HCT116 (cell line): Measurements from ENCODE around the gene TRIM61. TPM values are rescaled to one million over a fixed set of nuclear protein-coding genes. Genes with fewer than 3 reads are reported as not detected.

ENCODE experiments used
- ATAC-seq: fragments of 200-7000 bp; cut with Tn5 transposase; 2 replicates; pipeline ENCODE4 v1.9.1; 2020; ENCODE audit warnings: mild to moderate bottlenecking, moderate library complexity
- BruUV-seq: library from RNA; stranded (reverse); fragments of 400-500 nt; replicated peaks from 2 replicates; lab custom pipeline; 2021; lab: Mats Ljungman, UMichigan
- CTCF ChIA-PET: fragments of 300-600 bp; sonication (Branson Sonifier 250); formaldehyde crosslinking; loops from one replicate; lab custom pipeline; 2021; ENCODE audit warnings: antibody characterized with exemption; lab: Charles Lee
- POLR2A ChIA-PET: fragments of 300-600, 350-600 bp; sonication (Branson Sonifier 250); formaldehyde crosslinking; loops from one replicate; lab custom pipeline; 2021; ENCODE audit warnings: antibody characterized with exemption; lab: Charles Lee
- RAD21 ChIA-PET, 2 experiments: fragments of 300-600 bp; sonication (Branson Sonifier 250); formaldehyde crosslinking; loops; one replicate each; lab custom pipeline; 2023; ENCODE audit warnings: low total read pairs in 2 of 2; ENCODE audit not compliant: uncharacterized antibody in 2 of 2, unreplicated experiment in 2 of 2, low non-redundant PET in 1 of 2; lab: Charles Lee
- DNase-seq: peaks from one replicate; pipeline ENCODE4 v3.0.0-alpha.2; 2010; ENCODE audit warnings: low read depth, low spot score
- H2AFZ ChIP-seq: fragments of 200-600 bp; shearing (Covaris generic), sonication (generic); 2 replicates; pipeline ENCODE4 v1.6.1; 2017; ENCODE audit warnings: low read depth, mixed run types, mixed read lengths, antibody characterized with exemption, low read length; ENCODE audit not compliant: poor library complexity, severe bottlenecking
- H3K27ac ChIP-seq: 2 replicates; pipeline ENCODE4 v1.5.1; 2012; ENCODE audit warnings: low read depth, low read length
- H3K27me3 ChIP-seq: fragments of 200-600 bp; sonication (generic); 2 replicates; pipeline ENCODE4 v1.6.1; 2016; ENCODE audit warnings: mixed run types, low read length, mixed read lengths; ENCODE audit not compliant: insufficient read depth
- H3K36me3 ChIP-seq, 2 experiments: fragments of 200-500 bp in 1 of 2; fragments of 200-600 bp in 1 of 2; sonication (Bioruptor generic) in 1 of 2; sonication (generic) in 1 of 2; 2 replicates each; pipeline versions ENCODE4 v1.5.1 to v1.6.1; 2014 to 2016; ENCODE audit warnings: low read length in 2 of 2, inconsistent platforms in 1 of 2, mixed read lengths in 1 of 2, mixed run types in 1 of 2; ENCODE audit not compliant: insufficient read depth in 2 of 2, control insufficient read depth in 1 of 2
- H3K4me1 ChIP-seq, 2 experiments: fragments of 200-600 bp in 1 of 2; sonication (generic) in 1 of 2; 2 replicates each; pipeline versions ENCODE4 v1.5.1 to v1.6.1; 2012 to 2017; ENCODE audit warnings: low read length in 2 of 2, inconsistent platforms in 1 of 2, mild to moderate bottlenecking in 1 of 2, mixed read lengths in 1 of 2, mixed run types in 1 of 2, moderate library complexity in 1 of 2; ENCODE audit not compliant: insufficient read depth in 2 of 2, control insufficient read depth in 1 of 2
- H3K4me2 ChIP-seq: fragments of 200-600 bp; sonication (generic); 2 replicates; pipeline ENCODE4 v1.6.1; 2017; ENCODE audit warnings: mixed run types, low read length, mixed read lengths
- H3K4me3 ChIP-seq, 2 experiments: fragments of 200-600 bp in 1 of 2; sonication (generic) in 1 of 2; replicated peaks in 1 of 2; 2 replicates each; pipeline ENCODE4 v1.5.1; 2011 to 2016; ENCODE audit warnings: low read length in 2 of 2, control low read depth in 1 of 2, low read depth in 1 of 2, mild to moderate bottlenecking in 1 of 2, mixed read lengths in 1 of 2, mixed run types in 1 of 2
- H3K79me2 ChIP-seq: fragments of 200-600 bp; sonication (generic); 2 replicates; pipeline ENCODE4 v1.6.1; 2017; ENCODE audit warnings: mild to moderate bottlenecking, mixed run types, low read length, moderate library complexity, mixed read lengths; ENCODE audit not compliant: insufficient read depth
- H3K9ac ChIP-seq: fragments of 200-600 bp; sonication (generic); 2 replicates; pipeline ENCODE4 v1.6.1; 2016; ENCODE audit warnings: low read length, mixed read lengths
- H3K9me2 ChIP-seq: fragments of 200-600 bp; sonication (generic), shearing (Covaris generic); 2 replicates; pipeline ENCODE4 v1.6.1; 2017; ENCODE audit warnings: mixed run types, mild to moderate bottlenecking, moderate library complexity; ENCODE audit not compliant: insufficient read depth
- H3K9me3 ChIP-seq, 2 experiments: fragments of 200-500 bp in 1 of 2; fragments of 200-600 bp in 1 of 2; sonication (Bioruptor generic) in 1 of 2; sonication (generic) in 1 of 2; 2 replicates each; pipeline ENCODE4 v1.6.1; 2014 to 2017; ENCODE audit warnings: low read length in 2 of 2, mixed read lengths in 2 of 2, inconsistent platforms in 1 of 2, low read depth in 1 of 2, mild to moderate bottlenecking in 1 of 2, mixed run types in 1 of 2, moderate library complexity in 1 of 2; ENCODE audit not compliant: control insufficient read depth in 1 of 2, insufficient read depth in 1 of 2
- H4K20me1 ChIP-seq: fragments of 200-600 bp; sonication (generic), shearing (Covaris generic); 2 replicates; pipeline ENCODE4 v1.6.1; 2017; ENCODE audit warnings: mixed run types, mild to moderate bottlenecking, moderate library complexity; ENCODE audit not compliant: insufficient read depth
- CEBPB ChIP-seq: IDR thresholded peaks from 2 replicates; pipeline ENCODE4 v1.6.1; 2012; ENCODE audit warnings: low read depth
- ELF1 ChIP-seq: IDR thresholded peaks from 2 replicates; pipeline ENCODE4 v1.6.1; 2012; ENCODE audit warnings: low read depth, borderline replicate concordance
- EZH2 ChIP-seq: fragments of 200-600 bp; sonication (generic); IDR thresholded peaks from 2 replicates; pipeline ENCODE4 v1.6.1; 2017; ENCODE audit warnings: antibody characterized with exemption, mixed run types
- JUND ChIP-seq: IDR thresholded peaks from 2 replicates; pipeline ENCODE4 v1.6.1; 2012
- RAD21 ChIP-seq: IDR thresholded peaks from 2 replicates; pipeline ENCODE4 v1.6.1; 2012; ENCODE audit warnings: low read depth, mild to moderate bottlenecking
- SIN3A ChIP-seq: IDR thresholded peaks from 2 replicates; pipeline ENCODE4 v1.6.1; 2012; ENCODE audit warnings: low read depth
- SP1 ChIP-seq: IDR thresholded peaks from 2 replicates; pipeline ENCODE4 v1.6.1; 2012; ENCODE audit warnings: low read depth
- YY1 ChIP-seq: IDR thresholded peaks from 2 replicates; pipeline ENCODE4 v1.6.1; 2011; ENCODE audit warnings: low read length, low read depth, moderate library complexity, mild to moderate bottlenecking; ENCODE audit not compliant: insufficient replicate concordance; ENCODE audit errors: extremely low read depth
- intact Hi-C: fragments of 100-400 bp; cut with micrococcal nuclease; formaldehyde crosslinking; loops from 2 replicates; pipeline ENCODE4 v1.10.0; 2022
- total RNA-seq: library from RNA; stranded (reverse); gene quantifications from one replicate; pipeline ENCODE4 v1.2.1, GENCODE V29; 2021; ENCODE audit not compliant: unreplicated experiment
- TF ChIP-seq, protein P1 (sequence below): IDR thresholded peaks from 2 replicates; pipeline ENCODE4 v1.6.1; 2011; ENCODE audit warnings: mild to moderate bottlenecking, low read length, moderate library complexity; ENCODE audit not compliant: insufficient replicate concordance; ENCODE audit errors: extremely low read depth
- TF ChIP-seq, protein P2 (sequence below): IDR thresholded peaks from 2 replicates; pipeline ENCODE4 v1.6.1; 2012
- TF ChIP-seq, protein P3 (sequence below), 3 experiments: fragments of 200-600 bp in 1 of 3; sonication (generic) in 1 of 3; IDR thresholded peaks in 2 of 3; conservative IDR thresholded peaks in 1 of 3; 2 replicates each; pipeline ENCODE4 v1.5.1; 2012 to 2017; ENCODE audit warnings: low read depth in 2 of 3, low read length in 2 of 3, antibody characterized with exemption in 1 of 3, borderline replicate concordance in 1 of 3, control low read depth in 1 of 3, mild to moderate bottlenecking in 1 of 3, mixed read lengths in 1 of 3, mixed run types in 1 of 3, moderate library complexity in 1 of 3; ENCODE audit not compliant: insufficient read depth in 1 of 3
- TF ChIP-seq, protein P4 (sequence below): IDR thresholded peaks from 2 replicates; pipeline ENCODE4 v1.6.1; 2012; ENCODE audit warnings: low read depth

The TRIM61 gene
- total RNA-seq, 1 experiment from 2014 or later: 0.15 TPM

DNA sequence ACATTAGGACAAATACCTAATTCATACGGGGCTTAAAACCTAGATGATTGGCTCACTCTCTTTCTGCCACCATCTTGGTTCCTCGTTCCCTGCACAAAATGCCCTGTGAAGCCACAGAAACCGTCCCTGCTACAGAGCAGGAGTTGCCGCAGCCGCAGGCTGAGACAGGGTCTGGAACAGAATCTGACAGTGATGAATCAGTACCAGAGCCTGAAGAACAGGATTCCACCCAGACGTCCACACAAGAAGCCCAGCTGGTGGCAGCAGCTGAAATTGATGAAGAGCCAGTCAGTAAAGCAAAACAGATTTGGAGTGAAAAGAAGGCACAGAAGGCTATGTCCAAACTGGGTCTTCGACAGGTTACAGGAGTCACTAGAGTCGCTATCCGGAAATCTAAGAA is 34.3 kb downstream of the TRIM61 start:
- no peaks in the 10 kb centered on the region for H3K79me2 ChIP-seq
- no peaks in the 10 kb centered on the region for H3K4me1 ChIP-seq
- POLR2A ChIA-PET: no interaction called here
- no TSS peak for BruUV-seq
- TF ChIP-seq, protein P1, sequence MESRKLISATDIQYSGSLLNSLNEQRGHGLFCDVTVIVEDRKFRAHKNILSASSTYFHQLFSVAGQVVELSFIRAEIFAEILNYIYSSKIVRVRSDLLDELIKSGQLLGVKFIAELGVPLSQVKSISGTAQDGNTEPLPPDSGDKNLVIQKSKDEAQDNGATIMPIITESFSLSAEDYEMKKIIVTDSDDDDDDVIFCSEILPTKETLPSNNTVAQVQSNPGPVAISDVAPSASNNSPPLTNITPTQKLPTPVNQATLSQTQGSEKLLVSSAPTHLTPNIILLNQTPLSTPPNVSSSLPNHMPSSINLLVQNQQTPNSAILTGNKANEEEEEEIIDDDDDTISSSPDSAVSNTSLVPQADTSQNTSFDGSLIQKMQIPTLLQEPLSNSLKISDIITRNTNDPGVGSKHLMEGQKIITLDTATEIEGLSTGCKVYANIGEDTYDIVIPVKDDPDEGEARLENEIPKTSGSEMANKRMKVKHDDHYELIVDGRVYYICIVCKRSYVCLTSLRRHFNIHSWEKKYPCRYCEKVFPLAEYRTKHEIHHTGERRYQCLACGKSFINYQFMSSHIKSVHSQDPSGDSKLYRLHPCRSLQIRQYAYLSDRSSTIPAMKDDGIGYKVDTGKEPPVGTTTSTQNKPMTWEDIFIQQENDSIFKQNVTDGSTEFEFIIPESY: no peak
- TF ChIP-seq, protein P2, sequence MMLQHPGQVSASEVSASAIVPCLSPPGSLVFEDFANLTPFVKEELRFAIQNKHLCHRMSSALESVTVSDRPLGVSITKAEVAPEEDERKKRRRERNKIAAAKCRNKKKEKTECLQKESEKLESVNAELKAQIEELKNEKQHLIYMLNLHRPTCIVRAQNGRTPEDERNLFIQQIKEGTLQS: no peak
- TF ChIP-seq JUND (no peak), YY1 (no peak), ELF1 (no peak), CEBPB (no peak), SIN3A (no peak), SP1 (no peak), RAD21 (no peak), EZH2 (no peak)
- TF ChIP-seq, protein P3, sequence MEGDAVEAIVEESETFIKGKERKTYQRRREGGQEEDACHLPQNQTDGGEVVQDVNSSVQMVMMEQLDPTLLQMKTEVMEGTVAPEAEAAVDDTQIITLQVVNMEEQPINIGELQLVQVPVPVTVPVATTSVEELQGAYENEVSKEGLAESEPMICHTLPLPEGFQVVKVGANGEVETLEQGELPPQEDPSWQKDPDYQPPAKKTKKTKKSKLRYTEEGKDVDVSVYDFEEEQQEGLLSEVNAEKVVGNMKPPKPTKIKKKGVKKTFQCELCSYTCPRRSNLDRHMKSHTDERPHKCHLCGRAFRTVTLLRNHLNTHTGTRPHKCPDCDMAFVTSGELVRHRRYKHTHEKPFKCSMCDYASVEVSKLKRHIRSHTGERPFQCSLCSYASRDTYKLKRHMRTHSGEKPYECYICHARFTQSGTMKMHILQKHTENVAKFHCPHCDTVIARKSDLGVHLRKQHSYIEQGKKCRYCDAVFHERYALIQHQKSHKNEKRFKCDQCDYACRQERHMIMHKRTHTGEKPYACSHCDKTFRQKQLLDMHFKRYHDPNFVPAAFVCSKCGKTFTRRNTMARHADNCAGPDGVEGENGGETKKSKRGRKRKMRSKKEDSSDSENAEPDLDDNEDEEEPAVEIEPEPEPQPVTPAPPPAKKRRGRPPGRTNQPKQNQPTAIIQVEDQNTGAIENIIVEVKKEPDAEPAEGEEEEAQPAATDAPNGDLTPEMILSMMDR (IDR thresholded peaks at IDR 0.05 in 2 of 3, conservative IDR thresholded peaks at IDR 0.05 in 1 of 3; ENCODE audit: borderline replicate concordance in 1 of 3, insufficient read depth in 1 of 3, low read depth in 2 of 3, low read length in 2 of 3): no peak
- TF ChIP-seq, protein P4, sequence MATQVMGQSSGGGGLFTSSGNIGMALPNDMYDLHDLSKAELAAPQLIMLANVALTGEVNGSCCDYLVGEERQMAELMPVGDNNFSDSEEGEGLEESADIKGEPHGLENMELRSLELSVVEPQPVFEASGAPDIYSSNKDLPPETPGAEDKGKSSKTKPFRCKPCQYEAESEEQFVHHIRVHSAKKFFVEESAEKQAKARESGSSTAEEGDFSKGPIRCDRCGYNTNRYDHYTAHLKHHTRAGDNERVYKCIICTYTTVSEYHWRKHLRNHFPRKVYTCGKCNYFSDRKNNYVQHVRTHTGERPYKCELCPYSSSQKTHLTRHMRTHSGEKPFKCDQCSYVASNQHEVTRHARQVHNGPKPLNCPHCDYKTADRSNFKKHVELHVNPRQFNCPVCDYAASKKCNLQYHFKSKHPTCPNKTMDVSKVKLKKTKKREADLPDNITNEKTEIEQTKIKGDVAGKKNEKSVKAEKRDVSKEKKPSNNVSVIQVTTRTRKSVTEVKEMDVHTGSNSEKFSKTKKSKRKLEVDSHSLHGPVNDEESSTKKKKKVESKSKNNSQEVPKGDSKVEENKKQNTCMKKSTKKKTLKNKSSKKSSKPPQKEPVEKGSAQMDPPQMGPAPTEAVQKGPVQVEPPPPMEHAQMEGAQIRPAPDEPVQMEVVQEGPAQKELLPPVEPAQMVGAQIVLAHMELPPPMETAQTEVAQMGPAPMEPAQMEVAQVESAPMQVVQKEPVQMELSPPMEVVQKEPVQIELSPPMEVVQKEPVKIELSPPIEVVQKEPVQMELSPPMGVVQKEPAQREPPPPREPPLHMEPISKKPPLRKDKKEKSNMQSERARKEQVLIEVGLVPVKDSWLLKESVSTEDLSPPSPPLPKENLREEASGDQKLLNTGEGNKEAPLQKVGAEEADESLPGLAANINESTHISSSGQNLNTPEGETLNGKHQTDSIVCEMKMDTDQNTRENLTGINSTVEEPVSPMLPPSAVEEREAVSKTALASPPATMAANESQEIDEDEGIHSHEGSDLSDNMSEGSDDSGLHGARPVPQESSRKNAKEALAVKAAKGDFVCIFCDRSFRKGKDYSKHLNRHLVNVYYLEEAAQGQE: no peak
- no peaks in the 10 kb centered on the region for H3K27me3 ChIP-seq
- H3K36me3 ChIP-seq: no peaks in the 10 kb centered on the region
- no peak overlapping the region for H3K27ac ChIP-seq
- no peak overlapping the region for H3K4me2 ChIP-seq
- CTCF ChIA-PET: no interaction called here
- DNase-seq (no peak), ATAC-seq (no peak)
- no peak overlapping the region for H3K4me3 ChIP-seq
- intact Hi-C loops: no loop called here
- no peak overlapping the region for H3K9ac ChIP-seq
- RAD21 ChIA-PET: no interaction called here
- no peak overlapping the region for H2AFZ ChIP-seq
- no peaks in the 10 kb centered on the region for H4K20me1 ChIP-seq
- no peaks in the 10 kb centered on the region for H3K9me2 ChIP-seq
- no peaks in the 10 kb centered on the region for H3K9me3 ChIP-seq
